Fibroblast of lung (primary cell): ENCODE measurements around the gene EPHB1. TPM values are rescaled to one million over a fixed set of nuclear protein-coding genes. Genes with fewer than 3 reads are reported as not detected.
"Not testable (repeated sequence)": the region's sequence is repeated elsewhere in the genome, so short reads cannot be mapped to it uniquely, and the experiment has no call there.

Experiments
- DNase-seq, 2 donors: peaks; one replicate each; pipeline versions ENCODE4 v3.0.0 to v3.0.0-alpha.2; 2010; ENCODE audit warnings: low read depth in 2 of 2
- H2AFZ ChIP-seq: 2 replicates; pipeline ENCODE4 v1.5.1; 2012; ENCODE audit warnings: low read length, control low read depth, inconsistent platforms
- H3K27ac ChIP-seq: 2 replicates; pipeline ENCODE4 v1.5.1; 2011; ENCODE audit warnings: low read length, control low read depth; ENCODE audit not compliant: insufficient read depth
- H3K27me3 ChIP-seq: 2 replicates; pipeline ENCODE4 v1.5.1; 2011; ENCODE audit warnings: mild to moderate bottlenecking, low read length; ENCODE audit not compliant: control insufficient read depth, insufficient read depth
- H3K36me3 ChIP-seq: 2 replicates; pipeline ENCODE4 v1.5.1; 2011; ENCODE audit warnings: low read length; ENCODE audit not compliant: control insufficient read depth, insufficient read depth
- H3K4me1 ChIP-seq: 2 replicates; pipeline ENCODE4 v1.5.1; 2011; ENCODE audit warnings: low read length; ENCODE audit not compliant: control insufficient read depth, insufficient read depth; ENCODE audit errors: extremely low read depth
- H3K4me2 ChIP-seq: 2 replicates; pipeline ENCODE4 v1.5.1; 2011; ENCODE audit warnings: low read length, control low read depth; ENCODE audit not compliant: insufficient read depth; ENCODE audit errors: extremely low read depth
- H3K4me3 ChIP-seq, 4 experiments: fragments of 200-600 bp in 1 of 4; sonication (generic) in 1 of 4; replicated peaks in 1 of 4; 2 replicates each; pipeline ENCODE4 v1.5.1; 2011 to 2016; ENCODE audit warnings: low read length in 4 of 4, low read depth in 3 of 4, mild to moderate bottlenecking in 3 of 4, control low read depth in 2 of 4, inconsistent platforms in 1 of 4, mixed read lengths in 1 of 4; ENCODE audit not compliant: insufficient read depth in 1 of 4; ENCODE audit errors: control extremely low read depth in 1 of 4
- H3K79me2 ChIP-seq: 2 replicates; pipeline ENCODE4 v1.5.1; 2012; ENCODE audit warnings: mild to moderate bottlenecking, low read length, inconsistent platforms; ENCODE audit not compliant: control insufficient read depth, insufficient read depth
- H3K9ac ChIP-seq: 2 replicates; pipeline ENCODE4 v1.5.1; 2011; ENCODE audit warnings: mild to moderate bottlenecking, low read length, control low read depth; ENCODE audit not compliant: insufficient read depth
- H3K9me3 ChIP-seq: 2 replicates; pipeline ENCODE4 v1.5.1; 2012; ENCODE audit warnings: low read depth, low read length; ENCODE audit not compliant: control insufficient read depth, insufficient read depth
- H4K20me1 ChIP-seq: 2 replicates; pipeline ENCODE4 v1.5.1; 2011; ENCODE audit warnings: low read length; ENCODE audit not compliant: control insufficient read depth, insufficient read depth; ENCODE audit errors: extremely low read depth
- EZH2 ChIP-seq: IDR thresholded peaks from 2 replicates; pipeline ENCODE4 v1.5.1; 2012; ENCODE audit warnings: low read length, control low read depth, mild to moderate bottlenecking; ENCODE audit errors: missing control alignments
- polyA plus RNA-seq, 2 donors: library from polyadenylated mRNA; depleted of rRNA in 1 of 2; stranded (reverse) in 1 of 2; unstranded in 1 of 2; fragments of >200 nt; gene quantifications; 2 replicates each; pipeline ENCODE4 v1.2.1, GENCODE V29; 2011 to 2012; ENCODE audit warnings: missing spikeins in 1 of 2
- total RNA-seq: library from RNA; depleted of rRNA; stranded (reverse); fragments of >200 nt; gene quantifications from 2 replicates; pipeline ENCODE4 v1.2.1, GENCODE V29; 2014
- TF ChIP-seq, protein P1 (sequence below), 2 donors: IDR thresholded peaks in 1 of 2; conservative IDR thresholded peaks in 1 of 2; 1 replicate in 1 of 2; 2 replicates in 1 of 2; pipeline ENCODE4 v1.5.1; 2011 to 2012; ENCODE audit warnings: low read length in 2 of 2, control low read depth in 1 of 2, inconsistent platforms in 1 of 2, low read depth in 1 of 2, mild to moderate bottlenecking in 1 of 2

The EPHB1 gene
- total and polyA plus RNA-seq, 2 donors (not counting 1 experiment from before 2014, with no cell fraction given) = 0.14 to 0.50 TPM

DNA sequence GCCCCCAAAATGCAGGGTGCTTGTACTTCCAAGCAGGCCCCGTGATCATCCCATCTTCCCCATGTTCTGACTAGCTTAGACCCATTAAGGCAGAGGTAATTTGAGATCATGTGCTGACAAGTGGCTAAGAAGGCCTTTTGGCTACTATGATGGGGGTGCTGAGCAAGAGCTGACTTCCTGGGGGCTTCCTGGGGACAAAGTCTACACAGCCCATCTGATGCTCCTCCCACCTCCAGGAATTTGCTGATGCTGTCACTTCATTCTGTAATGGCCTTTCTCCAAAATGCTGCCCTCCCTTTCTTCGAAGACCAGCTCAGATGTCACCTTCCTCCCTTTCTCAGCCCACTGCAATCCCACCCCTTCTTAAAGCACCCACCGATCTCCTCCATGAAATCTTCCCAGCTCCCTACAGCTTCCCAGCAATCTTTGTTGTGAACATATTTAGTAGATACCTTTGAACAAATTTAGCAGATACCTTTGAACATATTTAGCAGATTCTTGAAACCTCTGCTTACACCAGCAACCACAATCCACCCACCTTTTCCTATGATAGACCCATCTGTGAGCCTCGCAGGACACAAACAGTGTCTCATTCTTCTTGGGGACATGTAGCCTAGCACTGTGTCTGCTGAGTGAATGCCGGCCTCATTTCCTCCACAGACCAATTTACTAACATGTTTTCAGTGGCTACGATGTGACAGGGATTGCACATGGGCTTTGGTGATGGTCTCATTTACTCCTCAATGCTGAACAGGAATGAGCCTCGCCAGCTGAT is 223.3 kb downstream of the EPHB1 start:
- H3K27me3 ChIP-seq = no peaks in the 10 kb centered on the region
- H3K79me2 ChIP-seq = no peaks in the 10 kb centered on the region
- TF ChIP-seq, protein P1, sequence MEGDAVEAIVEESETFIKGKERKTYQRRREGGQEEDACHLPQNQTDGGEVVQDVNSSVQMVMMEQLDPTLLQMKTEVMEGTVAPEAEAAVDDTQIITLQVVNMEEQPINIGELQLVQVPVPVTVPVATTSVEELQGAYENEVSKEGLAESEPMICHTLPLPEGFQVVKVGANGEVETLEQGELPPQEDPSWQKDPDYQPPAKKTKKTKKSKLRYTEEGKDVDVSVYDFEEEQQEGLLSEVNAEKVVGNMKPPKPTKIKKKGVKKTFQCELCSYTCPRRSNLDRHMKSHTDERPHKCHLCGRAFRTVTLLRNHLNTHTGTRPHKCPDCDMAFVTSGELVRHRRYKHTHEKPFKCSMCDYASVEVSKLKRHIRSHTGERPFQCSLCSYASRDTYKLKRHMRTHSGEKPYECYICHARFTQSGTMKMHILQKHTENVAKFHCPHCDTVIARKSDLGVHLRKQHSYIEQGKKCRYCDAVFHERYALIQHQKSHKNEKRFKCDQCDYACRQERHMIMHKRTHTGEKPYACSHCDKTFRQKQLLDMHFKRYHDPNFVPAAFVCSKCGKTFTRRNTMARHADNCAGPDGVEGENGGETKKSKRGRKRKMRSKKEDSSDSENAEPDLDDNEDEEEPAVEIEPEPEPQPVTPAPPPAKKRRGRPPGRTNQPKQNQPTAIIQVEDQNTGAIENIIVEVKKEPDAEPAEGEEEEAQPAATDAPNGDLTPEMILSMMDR (conservative IDR thresholded peaks at IDR 0.05 in 1 of 2, IDR thresholded peaks at IDR 0.05 in 1 of 2; ENCODE audit: low read depth in 1 of 2, low read length in 2 of 2) = no peak
- no peak for TF ChIP-seq EZH2
- H2AFZ ChIP-seq = no peak overlapping the region
- no peaks in the 10 kb centered on the region for H3K9me3 ChIP-seq
- no peaks in the 10 kb centered on the region for H3K4me1 ChIP-seq
- H4K20me1 ChIP-seq = no peaks in the 10 kb centered on the region
- no peak overlapping the region for H3K4me2 ChIP-seq
- no peak overlapping the region for H3K4me3 ChIP-seq
- no peak for DNase-seq
- H3K27ac ChIP-seq = no peak overlapping the region
- H3K9ac ChIP-seq = no peak overlapping the region
- no peaks in the 10 kb centered on the region for H3K36me3 ChIP-seq

DNA sequence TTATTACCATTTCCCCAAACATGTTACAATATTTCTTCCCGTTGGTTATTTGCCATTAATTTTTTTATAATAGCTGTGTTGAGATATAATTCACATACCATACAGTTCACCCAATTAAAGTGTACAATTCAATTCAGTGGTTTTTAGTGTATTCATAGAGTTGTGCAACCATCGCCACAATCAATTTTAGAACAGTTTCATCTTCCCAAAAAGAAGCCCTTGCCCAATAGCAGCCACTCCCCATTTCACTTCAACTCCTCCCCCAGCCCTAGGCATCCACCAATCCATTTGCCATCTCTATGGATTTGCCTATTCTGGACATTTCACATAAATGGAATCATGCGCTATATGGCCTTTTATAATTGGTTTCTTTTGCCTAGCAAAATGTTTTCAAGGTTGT is 225.1 kb downstream of the EPHB1 start:
- Histone ChIP-seq H2AFZ (no peak overlapping the region), H3K36me3 (no peaks in the 10 kb centered on the region), H3K27ac (no peak overlapping the region), H3K4me1 (no peaks in the 10 kb centered on the region), H3K79me2 (no peaks in the 10 kb centered on the region), H4K20me1 (no peaks in the 10 kb centered on the region), H3K9ac (no peak overlapping the region), H3K4me3 (no peak overlapping the region), H3K27me3 (no peaks in the 10 kb centered on the region), H3K4me2 (no peak overlapping the region), H3K9me3 (no peaks in the 10 kb centered on the region)
- TF ChIP-seq, protein P1 (conservative IDR thresholded peaks at IDR 0.05 in 1 of 2, IDR thresholded peaks at IDR 0.05 in 1 of 2; ENCODE audit: low read depth in 1 of 2, low read length in 2 of 2) = no peak
- TF ChIP-seq EZH2 = no peak
- DNase-seq = no peak

DNA sequence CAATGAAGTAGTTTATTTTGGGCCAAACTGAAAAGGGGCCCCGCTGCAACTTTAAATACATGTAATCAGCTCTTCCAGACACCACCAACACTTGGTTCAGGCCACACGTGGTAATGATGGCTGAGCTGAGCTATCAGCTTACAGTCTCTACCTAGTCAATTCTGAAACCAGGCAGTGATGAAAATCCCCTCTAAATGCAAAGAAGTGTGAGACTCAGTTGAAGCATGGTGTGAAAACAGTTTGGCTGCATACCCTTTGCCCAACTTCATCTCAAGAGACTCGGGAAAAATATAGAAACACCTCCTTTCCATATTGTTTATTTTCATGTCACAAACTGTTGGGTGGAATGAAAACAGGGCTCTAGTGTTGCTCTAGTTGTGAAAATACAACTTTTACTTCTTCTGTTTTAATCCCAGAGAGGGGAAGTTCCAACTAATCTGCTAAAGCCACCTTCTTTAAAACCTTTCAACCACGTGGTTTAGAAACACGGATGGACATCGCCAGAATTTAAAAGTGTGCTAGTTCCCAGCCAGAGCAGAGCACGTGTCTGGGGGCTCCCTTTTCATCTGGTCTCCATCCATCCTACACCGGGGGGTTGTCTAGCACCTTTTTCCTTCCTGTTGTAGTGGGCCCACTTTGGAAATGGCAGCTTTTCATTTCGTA is 229.1 kb downstream of the EPHB1 start:
- TF ChIP-seq, protein P1 (conservative IDR thresholded peaks at IDR 0.05 in 1 of 2, IDR thresholded peaks at IDR 0.05 in 1 of 2; ENCODE audit: low read depth in 1 of 2, low read length in 2 of 2) = no peak
- TF ChIP-seq EZH2 = no peak
- DNase-seq = no peak
- H2AFZ ChIP-seq = no peak overlapping the region
- no peaks in the 10 kb centered on the region for H3K9me3 ChIP-seq
- no peak overlapping the region for H3K4me3 ChIP-seq
- H4K20me1 ChIP-seq = no peaks in the 10 kb centered on the region
- H3K36me3 ChIP-seq = no peaks in the 10 kb centered on the region
- no peak overlapping the region for H3K27ac ChIP-seq
- H3K4me1 ChIP-seq = no peaks in the 10 kb centered on the region
- H3K27me3 ChIP-seq = no peaks in the 10 kb centered on the region
- H3K79me2 ChIP-seq = no peaks in the 10 kb centered on the region
- no peak overlapping the region for H3K9ac ChIP-seq
- no peak overlapping the region for H3K4me2 ChIP-seq

DNA sequence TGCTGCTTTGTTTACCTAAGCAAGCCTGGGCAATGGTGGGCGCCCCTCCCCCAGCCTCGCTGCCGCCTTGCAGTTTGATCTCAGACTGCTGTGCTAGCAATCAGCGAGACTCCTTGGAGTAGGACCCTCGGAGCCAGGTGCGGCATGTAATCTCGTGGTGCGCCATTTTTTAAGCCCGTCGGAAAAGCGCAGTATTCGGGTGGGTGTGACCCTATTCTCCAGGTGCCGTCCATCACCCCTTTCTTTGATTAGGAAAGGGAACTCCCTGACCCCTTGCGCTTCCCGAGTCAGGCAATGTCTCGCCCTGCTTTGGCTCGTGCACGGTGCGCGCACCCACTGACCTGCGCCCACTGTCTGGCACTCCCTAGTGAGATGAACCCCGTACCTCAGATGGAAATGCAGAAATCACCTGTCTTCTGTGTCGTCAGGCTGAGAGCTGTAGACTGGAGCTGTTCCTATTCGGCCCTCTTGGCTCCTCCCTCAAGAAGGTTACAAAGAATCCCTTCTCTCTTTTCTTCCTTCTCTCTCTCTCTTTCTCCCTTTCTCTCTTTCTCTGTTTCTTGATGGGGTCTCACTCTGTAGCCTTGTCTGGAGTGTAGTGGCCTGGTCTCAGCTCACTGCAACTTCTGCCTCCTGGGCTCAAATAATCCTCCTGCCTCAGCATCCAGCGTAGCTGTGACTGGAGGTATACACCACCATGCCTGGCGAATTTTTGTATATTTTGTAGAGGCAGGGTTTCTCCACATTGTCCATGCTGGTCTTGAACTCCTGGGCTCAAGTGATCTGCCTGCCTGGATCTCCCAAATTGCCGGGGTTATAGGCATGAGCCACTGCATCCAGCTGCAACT is 235.9 kb downstream of the EPHB1 start:
- not testable (repeated sequence) for H3K27ac ChIP-seq, H3K4me3 ChIP-seq, H3K79me2 ChIP-seq, H4K20me1 ChIP-seq, H3K9ac ChIP-seq, H3K9me3 ChIP-seq, H3K4me1 ChIP-seq, H3K27me3 ChIP-seq, H3K36me3 ChIP-seq, H3K4me2 ChIP-seq, DNase-seq, H2AFZ ChIP-seq
